ENCODE measurements around the gene COL6A3.
A peak's percentile ranks its signal among the peaks of the same experiment; 100 is the strongest.

COL6A3 gene

GRCh38 chr2:237441605-237442274 is 27.8 kb upstream of the COL6A3 start:
- DNase-seq, result peak in 5 of 6 experiments; percentile 8 to 66 (median 57)

- no peak for DNase-seq
Observed at GRCh38 chr2:237440819-237441281, 26.9 kb upstream of the COL6A3 start.

GRCh38 chr2:237438080-237438940 is 24.3 kb upstream of the COL6A3 start:
- no peak for DNase-seq

- DNase-seq, result no peak
Observed at GRCh38 chr2:237437566-237437965, 23.6 kb upstream of the COL6A3 start.

GRCh38 chr2:237435844-237436587 is 22.1 kb upstream of the COL6A3 start:
- no peak for DNase-seq

- DNase-seq, result peak; percentile 35 to 71 (median 60)
Observed at GRCh38 chr2:237434866-237435311, 20.9 kb upstream of the COL6A3 start.

- DNase-seq, result peak in 1 of 6 experiments; percentile 34
Observed at GRCh38 chr2:237433920-237434676, 20.1 kb upstream of the COL6A3 start.

GRCh38 chr2:237432484-237433092 is 18.6 kb upstream of the COL6A3 start:
- peak in 5 of 6 experiments; percentile 35 to 58 (median 46) for DNase-seq

- DNase-seq, result no peak
Observed at GRCh38 chr2:237431837-237432236, 17.9 kb upstream of the COL6A3 start.

GRCh38 chr2:237431372-237431771 is 17.4 kb upstream of the COL6A3 start:
- no peak for DNase-seq

GRCh38 chr2:237430861-237431260 is 16.9 kb upstream of the COL6A3 start:
- no peak for DNase-seq

- DNase-seq, result peak in 3 of 6 experiments; percentile 18 to 45 (median 31)
Observed at GRCh38 chr2:237429753-237430152, 15.8 kb upstream of the COL6A3 start.

GRCh38 chr2:237427769-237428506 is 14.0 kb upstream of the COL6A3 start:
- peak in 1 of 6 experiments; percentile 12 for DNase-seq

- DNase-seq, result no peak
Observed at GRCh38 chr2:237426517-237426916, 12.6 kb upstream of the COL6A3 start.

GRCh38 chr2:237425320-237425719 is 11.4 kb upstream of the COL6A3 start:
- no peak for DNase-seq

- no peak for DNase-seq
Observed at GRCh38 chr2:237424544-237424943, 10.6 kb upstream of the COL6A3 start.

- no peak for DNase-seq
Observed at GRCh38 chr2:237423891-237424290, 9.9 kb upstream of the COL6A3 start.

GRCh38 chr2:237422309-237422708 is 8.3 kb upstream of the COL6A3 start:
- DNase-seq, result no peak

GRCh38 chr2:237421542-237422116 is 7.7 kb upstream of the COL6A3 start:
- DNase-seq, result peak; percentile 46 to 84 (median 67)

GRCh38 chr2:237418300-237418699 is 4.3 kb upstream of the COL6A3 start:
- DNase-seq, result no peak

All from stimulated activated naive CD4-positive, alpha-beta T cell (primary cell).